ENCODE results near the gene COL21A1.

COL21A1 gene

DNA sequence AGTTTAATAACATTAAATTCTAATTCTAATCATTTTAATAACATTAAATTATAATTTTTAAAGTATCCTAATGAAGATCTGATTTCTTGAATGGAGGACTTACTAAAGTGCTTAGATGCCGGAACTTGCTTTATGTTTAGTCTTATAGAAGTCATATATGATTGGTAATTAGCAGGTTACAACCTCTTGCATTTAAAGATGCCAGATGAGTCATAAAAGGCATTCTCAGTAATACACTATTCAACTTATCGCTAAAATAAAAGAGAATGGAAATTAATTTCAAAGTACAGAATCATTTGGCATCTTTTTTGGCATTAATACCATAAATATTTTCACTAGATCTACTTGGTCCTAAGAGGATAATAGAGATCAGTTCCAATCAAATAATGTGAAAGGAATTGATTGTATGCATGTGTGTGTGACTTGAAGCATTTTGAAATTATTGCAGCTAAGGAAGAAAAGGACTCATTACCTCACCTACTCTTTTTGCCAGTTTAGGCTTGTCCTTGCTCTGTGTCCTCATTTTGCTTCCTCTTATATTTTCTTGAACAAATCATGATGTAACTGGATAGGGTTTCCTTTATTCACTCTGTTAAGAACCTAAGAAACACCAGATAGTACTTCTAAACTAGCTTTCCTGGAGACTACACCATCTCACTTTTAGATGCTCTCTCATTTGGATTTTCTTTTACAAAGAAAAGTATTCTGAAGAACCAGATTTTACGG lies 2.7 kb downstream of the COL21A1 start:
- DNase-seq = no peak

GRCh38 chr6:56244089-56244488 lies 3.3 kb downstream of the COL21A1 start:
- no peak for DNase-seq

DNA sequence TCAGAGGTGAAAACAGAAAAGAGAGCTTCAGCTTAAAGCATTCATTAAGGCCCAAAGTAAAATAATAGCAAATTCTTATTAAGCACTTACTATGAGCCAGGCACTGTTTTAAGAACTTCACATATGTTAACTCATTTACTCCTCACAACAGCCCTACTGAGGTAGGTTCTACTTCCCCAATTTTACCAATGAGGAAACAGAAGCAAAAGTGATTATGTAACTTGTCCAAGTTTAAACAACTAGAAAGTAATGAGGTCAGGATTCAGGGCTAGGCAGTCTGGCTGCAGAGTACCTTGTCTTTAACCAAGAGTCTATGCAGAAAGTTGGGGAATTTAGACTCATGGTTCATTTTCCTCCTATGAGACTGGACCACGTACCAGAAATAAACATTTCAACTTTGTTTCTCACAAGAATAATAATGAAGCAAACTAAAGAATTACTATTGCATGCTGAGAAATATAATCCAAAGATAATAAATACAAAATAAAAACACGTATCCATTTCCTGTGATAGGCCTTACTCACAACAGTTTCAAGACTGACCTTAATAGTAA lies 3.8 kb downstream of the COL21A1 start:
- no peak for DNase-seq

DNA sequence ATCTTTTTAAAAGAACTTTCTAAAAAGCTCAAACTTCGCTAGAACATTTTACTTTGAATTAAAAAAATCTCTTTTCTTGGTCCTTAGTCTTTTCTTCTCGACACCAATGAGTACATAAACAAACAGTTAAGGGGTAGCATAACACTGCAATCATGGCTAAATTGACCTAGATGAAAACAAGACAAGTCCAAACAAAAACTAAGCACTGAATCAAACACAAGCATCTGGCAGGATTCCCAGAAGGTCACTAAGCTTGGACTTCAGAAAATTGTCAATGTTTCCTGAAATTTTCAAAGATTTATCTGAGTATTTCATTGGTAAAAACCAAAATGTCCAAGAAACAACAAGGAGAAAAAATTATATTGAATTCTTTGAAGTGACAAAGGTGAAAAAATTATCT lies 5.0 kb downstream of the COL21A1 start:
- no peak for DNase-seq

DNA sequence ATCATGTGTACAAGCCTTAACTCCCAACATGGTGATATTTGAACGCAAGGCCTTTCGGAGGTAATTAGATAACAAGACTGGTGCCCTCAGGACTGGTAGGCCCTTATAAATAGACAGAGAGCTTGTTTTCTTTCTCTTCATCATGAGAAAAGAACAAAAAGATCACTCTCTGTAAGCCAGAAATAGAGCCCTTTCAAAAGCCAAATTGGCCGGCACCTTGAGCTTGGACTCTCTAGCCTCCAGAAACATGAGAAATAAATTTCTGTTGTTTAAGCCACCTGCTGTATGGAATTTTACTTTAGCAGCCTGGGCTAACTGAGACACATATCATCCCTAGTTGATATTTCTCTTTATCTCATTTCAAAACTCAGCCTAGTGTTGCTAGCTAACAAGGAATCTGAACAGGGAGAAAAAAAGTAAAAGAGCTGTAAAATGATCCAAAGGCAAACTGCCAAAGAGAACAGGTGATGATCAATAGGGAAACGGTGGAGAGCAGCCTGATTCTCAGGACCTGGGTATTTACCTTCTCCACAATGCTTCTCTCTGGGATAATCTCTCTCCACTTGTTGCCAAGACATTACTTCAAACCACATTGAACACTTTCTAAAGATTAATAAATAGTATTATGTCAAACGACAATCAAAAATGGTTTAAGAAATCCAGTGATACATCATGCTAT lies 6.1 kb downstream of the COL21A1 start:
- DNase-seq = no peak

DNA sequence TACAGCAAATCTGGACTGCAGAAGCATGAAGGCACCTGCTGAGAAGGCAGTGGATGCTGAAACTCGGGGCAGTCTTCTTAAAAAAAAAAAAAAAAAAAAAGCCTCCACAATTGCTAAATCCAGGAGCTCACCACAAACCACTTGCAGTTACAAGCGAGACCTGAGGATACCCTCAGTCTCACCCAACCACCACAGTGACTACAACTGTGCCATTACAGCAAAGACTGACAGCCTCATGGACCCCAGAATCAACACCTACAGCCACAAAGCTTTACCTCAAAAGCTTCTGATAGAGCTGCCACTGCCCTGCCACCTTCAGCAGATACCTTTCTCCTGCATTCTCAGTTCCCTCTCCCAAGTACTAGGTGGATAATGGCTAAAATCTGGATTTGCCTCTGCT lies 9.0 kb downstream of the COL21A1 start:
- no peak for DNase-seq

DNA sequence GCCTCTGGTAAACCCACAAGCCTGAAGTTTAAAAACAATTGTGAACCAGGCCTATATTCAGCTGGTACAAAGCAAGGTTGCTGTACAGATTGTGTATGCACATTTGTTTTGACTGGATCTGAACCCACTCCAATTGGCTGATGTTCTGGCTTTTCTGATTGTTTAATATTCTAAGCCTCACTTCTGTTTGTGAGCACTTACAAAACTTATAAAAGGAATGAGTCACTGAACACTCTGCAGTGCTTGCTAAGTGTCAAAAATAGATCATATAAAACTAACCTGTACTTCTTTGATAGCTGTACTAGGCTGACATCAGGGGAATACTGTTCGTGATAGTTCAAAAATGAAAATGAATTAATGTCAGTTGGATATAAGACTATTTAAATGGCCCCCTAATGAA lies 12.1 kb downstream of the COL21A1 start:
- no peak for DNase-seq

DNA sequence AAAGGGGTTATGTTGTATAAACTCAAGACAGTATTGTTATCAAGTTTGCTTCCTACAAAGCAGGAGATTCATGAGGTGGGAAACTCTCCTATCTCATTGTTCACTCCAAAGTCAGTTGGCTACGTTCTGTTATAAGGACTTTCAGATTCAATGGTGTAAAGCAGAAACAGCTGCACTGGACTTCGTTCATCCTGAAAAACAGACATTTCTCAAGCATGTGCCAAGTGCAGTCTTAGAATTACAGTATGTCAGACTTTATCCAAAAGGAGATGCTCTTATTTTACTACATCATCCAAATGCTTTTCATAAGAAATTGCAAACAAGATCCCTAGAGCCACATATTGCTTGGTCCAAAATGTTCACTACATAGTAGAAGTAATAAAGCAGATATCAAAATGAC lies 14.9 kb downstream of the COL21A1 start:
- DNase-seq = no peak

GRCh38 chr6:56231827-56232226 lies 15.6 kb downstream of the COL21A1 start:
- no peak for DNase-seq

GRCh38 chr6:56230976-56231566 lies 16.3 kb downstream of the COL21A1 start:
- DNase-seq = no peak

DNA sequence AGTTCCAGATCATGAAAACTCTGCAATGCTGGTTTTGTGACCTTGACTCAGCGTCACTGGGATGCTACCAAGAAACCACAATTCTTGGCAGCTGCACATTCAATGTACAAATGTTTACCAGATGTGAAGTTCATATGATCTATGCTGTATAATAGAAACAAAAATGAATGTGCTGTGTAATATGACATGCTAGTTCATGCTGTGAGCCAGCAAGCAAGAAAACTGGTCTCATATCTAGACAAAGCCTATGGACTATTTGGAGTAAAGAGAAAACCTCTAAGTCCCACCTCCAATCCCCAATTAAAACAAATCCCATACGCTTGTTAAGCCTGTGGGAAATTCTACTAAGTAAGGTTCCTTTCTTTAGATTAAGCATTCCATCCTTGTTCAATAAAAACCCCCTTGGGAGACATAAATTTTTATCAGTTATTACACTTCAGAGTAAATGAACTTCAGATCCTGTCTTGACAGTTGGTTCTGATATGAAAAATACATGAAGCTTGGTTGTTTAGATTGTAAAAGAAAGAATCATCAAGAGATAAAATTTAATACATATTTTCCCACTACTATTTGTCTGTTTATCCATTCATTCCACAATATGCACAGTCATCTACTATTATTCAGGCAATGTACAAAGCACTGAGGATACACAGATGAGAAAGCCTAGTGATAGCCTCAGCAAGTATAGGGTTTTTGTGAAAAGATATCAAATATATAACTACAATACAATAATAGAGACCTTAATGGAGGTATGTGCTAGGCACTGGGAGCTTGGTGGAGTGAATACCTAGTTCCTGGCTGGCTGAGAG lies 20.1 kb downstream of the COL21A1 start:
- no peak for DNase-seq

DNA sequence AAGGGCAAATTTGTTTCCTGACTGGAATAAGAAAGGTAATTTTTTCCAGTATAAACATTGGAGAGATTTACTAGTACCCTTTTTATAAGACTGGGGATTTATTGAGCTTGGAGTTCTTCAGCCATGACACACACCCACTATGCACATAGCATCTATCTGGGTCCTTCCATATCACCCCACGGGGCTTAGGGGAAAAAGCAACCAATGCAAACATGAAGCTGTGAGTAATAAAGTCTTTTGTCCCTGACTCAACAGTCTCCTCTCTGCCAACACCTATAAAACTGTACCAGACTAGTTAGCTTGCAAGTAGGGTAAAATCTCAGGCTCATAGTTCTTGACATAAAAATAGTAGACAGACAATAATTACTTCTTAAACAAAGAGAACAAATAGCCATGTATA lies 23.4 kb downstream of the COL21A1 start:
- no peak for DNase-seq

DNA sequence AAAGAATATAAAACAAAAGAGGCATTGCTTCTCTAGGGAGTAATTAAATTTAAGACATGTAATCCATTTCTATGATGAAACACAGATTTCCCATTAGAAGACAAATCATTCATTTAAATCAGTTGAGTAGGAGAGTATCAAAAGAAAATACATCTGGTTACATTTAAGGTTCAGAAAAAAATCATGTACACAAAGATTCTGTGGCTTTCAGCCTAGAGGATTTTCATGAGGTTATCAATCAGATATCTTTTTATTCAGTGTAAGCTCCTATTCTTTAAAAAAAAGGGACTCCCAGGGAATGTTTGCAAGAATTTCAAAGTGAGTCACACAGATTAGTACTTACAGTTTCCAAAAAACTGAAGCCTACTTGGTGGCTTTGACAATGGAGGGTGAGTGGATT lies 24.9 kb downstream of the COL21A1 start:
- DNase-seq = no peak

DNA sequence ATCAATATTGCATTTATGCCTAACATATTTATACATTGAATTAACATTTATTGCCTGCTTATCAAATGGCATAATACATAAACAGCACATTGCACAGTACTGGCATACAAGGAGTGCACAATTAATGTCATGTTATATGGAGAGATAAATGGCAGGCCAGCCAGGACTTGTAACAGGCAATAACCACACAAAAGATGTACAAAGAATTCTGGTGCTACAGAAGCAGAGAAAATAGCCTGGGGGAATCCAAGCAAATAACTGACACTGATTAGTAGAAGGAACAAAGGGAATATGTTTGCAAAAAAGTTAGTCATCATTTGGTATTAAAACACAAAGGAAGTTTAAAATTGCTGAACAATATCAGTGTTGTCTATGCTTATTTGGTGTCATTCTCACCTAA lies 27.3 kb downstream of the COL21A1 start:
- DNase-seq = no peak

DNA sequence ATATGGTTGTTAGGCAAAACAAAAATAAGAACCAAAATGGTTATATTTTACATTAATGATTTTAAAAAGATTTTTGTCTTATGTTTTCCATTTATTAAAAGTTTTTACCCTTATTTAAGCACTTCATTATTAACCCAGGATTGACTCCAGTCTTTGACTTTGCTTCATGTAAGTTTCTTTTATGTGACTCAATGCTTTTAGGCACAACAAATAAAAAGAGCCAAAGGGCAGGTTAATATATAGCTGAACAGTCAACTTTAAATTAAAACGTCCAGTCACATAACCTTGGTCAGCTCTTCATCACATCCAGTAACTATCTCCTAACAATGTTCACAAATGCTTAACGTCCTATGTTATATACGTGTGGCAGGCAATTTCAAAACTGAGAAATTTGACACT lies 32.7 kb downstream of the COL21A1 start:
- no peak for DNase-seq

- no peak for DNase-seq
Observed at GRCh38 chr6:56214041-56214702, 33.2 kb downstream of the COL21A1 start.

DNA sequence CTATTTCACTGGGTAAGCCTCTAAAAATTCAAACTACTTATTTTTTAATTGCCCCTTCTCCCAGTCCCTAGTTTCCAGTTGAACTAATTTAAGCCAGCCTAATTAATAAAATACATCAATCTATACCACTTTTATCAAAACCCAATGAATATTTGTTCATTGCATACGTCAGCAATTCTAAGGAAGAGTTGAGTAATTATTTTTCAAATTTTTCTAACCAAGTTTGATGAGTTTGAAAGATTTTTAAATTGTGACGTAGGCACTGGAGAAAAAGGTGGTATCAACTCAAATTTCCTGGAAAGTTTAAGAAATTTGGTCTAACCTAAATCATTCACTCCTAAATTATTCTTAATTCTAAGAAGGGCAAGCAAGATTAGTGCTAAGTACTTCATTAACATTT lies 35.7 kb downstream of the COL21A1 start:
- DNase-seq = no peak

GRCh38 chr6:56204134-56204533 lies 43.2 kb downstream of the COL21A1 start:
- DNase-seq = no peak

- no peak for DNase-seq
Observed at GRCh38 chr6:56199956-56200355, 47.4 kb downstream of the COL21A1 start.

DNA sequence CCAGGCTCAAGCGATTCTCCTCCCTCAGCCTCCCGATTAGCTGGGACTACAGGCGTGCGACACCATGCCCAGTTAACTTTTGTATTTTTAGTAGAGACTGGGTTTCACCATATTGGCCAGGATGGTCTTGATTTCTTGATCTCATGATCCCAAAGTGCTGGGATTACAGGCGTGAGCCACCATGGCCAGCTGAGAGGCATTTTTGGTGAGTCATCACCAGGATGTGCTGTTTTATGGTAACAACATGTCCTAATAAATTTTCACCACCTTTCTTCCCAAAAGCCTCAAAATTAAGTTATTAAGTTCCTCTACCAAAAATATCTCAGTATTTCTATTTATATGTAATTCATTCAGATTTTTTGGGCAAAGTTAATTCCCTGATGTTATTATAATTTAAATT lies 53.5 kb downstream of the COL21A1 start:
- no peak for DNase-seq

GRCh38 chr6:56188429-56188828 lies 59.0 kb downstream of the COL21A1 start:
- DNase-seq = no peak

GRCh38 chr6:56187686-56188085 lies 59.7 kb downstream of the COL21A1 start:
- DNase-seq = no peak

DNA sequence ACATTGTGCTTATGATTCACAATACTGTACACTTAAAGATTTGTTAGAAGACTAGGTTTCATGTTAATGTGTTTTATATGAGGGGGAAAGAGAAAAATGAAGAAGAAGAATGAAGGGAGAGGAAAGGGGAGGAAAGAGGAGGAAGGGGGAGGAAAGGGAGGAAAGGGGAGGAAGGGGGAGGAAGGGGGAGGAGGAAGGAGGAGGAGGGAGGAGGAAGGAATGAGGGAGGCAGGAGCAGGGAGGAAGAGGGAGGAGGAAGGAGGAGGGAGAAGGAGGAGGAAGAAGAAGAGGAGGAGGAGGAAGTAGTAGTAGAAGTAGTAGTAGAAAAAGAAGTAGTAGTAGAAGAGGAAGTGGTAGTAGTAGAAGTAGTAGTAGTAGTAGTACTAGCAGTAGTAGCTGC lies 70.6 kb downstream of the COL21A1 start:
- DNase-seq = no peak

All from GOT3 (cell line).